ENCODE data around the gene ZNF385D. TPM values are rescaled to one million over a fixed set of nuclear protein-coding genes. Genes with fewer than 3 reads are reported as not detected.

Gene ZNF385D
- total RNA-seq, 1 experiment from 2014 or later: not detected

DNA sequence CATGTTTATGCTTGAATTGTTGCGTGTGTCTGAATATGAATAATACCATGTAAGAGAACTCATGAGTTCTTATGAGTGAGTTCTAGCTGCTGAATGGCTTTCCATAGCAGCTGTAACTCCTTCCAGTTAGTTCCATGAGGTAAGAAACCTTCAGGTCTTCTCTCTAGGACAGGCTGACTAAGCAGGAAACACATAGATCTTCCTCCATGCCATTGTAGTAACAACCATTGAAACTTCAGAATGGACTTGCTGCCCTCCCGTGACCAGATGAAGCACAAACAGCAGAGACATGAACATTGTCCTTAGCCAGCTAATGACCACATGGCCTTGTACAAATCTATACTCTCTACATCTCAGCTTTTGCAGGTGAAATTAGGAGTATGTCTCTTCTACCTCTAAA, 200.0 kb downstream of the ZNF385D start:
- no peak overlapping the region for H3K9ac ChIP-seq (ENCODE audit: low read length)
- no TSS peak for BruUV-seq (replicated peaks)
- H3K36me3 ChIP-seq (ENCODE audit: control insufficient read depth in 1 of 2, insufficient read depth in 2 of 2, low read length in 2 of 2): no peaks in the 10 kb centered on the region
- H3K4me1 ChIP-seq (ENCODE audit: control insufficient read depth in 1 of 2, insufficient read depth in 2 of 2, low read length in 2 of 2): no peaks in the 10 kb centered on the region
- ATAC-seq (no peak), DNase-seq (ENCODE audit: low read depth, low spot score) (no peak)
- ChIA-PET RAD21 (ENCODE audit: low non-redundant PET in 1 of 2, low total read pairs in 2 of 2, uncharacterized antibody in 2 of 2, unreplicated experiment in 2 of 2) (no interaction called here), POLR2A (no interaction called here), CTCF (no interaction called here)
- H2AFZ ChIP-seq (ENCODE audit: low read depth, low read length, poor library complexity, severe bottlenecking): no peak overlapping the region
- H3K9me2 ChIP-seq (ENCODE audit: insufficient read depth): no peaks in the 10 kb centered on the region
- no peak overlapping the region for H3K4me3 ChIP-seq (replicated peaks in 1 of 2; ENCODE audit: low read depth in 1 of 2, low read length in 2 of 2)
- H3K9me3 ChIP-seq (ENCODE audit: control insufficient read depth in 1 of 2, insufficient read depth in 1 of 2, low read depth in 1 of 2, low read length in 2 of 2): no peaks in the 10 kb centered on the region; a peak in 2 of 4 replicates
- H3K79me2 ChIP-seq (ENCODE audit: insufficient read depth, low read length): no peaks in the 10 kb centered on the region
- intact Hi-C loops (cut with micrococcal nuclease): no loop called here
- H3K4me2 ChIP-seq (ENCODE audit: low read length): no peak overlapping the region
- H3K27me3 ChIP-seq (ENCODE audit: insufficient read depth, low read length): no peaks in the 10 kb centered on the region
- H4K20me1 ChIP-seq (ENCODE audit: insufficient read depth): no peaks in the 10 kb centered on the region
- no peak for TF ChIP-seq EGR1 (IDR thresholded peaks at IDR 0.05; ENCODE audit: low read depth)
- no peak for TF ChIP-seq RAD21 (IDR thresholded peaks at IDR 0.05; ENCODE audit: low read depth)
- no peak for TF ChIP-seq SRF (IDR thresholded peaks at IDR 0.05; ENCODE audit: low read depth)
- no peak for TF ChIP-seq SIN3A (IDR thresholded peaks at IDR 0.05; ENCODE audit: low read depth)
- TF ChIP-seq EZH2 (IDR thresholded peaks at IDR 0.05): no peak
- no peak for TF ChIP-seq CBX3 (IDR thresholded peaks at IDR 0.05; ENCODE audit: low read depth)
- no peak for TF ChIP-seq EZH2phosphoT487 (IDR thresholded peaks at IDR 0.05; ENCODE audit: borderline replicate concordance)
- no peak for TF ChIP-seq CEBPB (IDR thresholded peaks at IDR 0.05; ENCODE audit: low read depth)
- TF ChIP-seq, protein P1, sequence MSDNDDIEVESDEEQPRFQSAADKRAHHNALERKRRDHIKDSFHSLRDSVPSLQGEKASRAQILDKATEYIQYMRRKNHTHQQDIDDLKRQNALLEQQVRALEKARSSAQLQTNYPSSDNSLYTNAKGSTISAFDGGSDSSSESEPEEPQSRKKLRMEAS (IDR thresholded peaks at IDR 0.05): no peak
- TF ChIP-seq, protein P2, sequence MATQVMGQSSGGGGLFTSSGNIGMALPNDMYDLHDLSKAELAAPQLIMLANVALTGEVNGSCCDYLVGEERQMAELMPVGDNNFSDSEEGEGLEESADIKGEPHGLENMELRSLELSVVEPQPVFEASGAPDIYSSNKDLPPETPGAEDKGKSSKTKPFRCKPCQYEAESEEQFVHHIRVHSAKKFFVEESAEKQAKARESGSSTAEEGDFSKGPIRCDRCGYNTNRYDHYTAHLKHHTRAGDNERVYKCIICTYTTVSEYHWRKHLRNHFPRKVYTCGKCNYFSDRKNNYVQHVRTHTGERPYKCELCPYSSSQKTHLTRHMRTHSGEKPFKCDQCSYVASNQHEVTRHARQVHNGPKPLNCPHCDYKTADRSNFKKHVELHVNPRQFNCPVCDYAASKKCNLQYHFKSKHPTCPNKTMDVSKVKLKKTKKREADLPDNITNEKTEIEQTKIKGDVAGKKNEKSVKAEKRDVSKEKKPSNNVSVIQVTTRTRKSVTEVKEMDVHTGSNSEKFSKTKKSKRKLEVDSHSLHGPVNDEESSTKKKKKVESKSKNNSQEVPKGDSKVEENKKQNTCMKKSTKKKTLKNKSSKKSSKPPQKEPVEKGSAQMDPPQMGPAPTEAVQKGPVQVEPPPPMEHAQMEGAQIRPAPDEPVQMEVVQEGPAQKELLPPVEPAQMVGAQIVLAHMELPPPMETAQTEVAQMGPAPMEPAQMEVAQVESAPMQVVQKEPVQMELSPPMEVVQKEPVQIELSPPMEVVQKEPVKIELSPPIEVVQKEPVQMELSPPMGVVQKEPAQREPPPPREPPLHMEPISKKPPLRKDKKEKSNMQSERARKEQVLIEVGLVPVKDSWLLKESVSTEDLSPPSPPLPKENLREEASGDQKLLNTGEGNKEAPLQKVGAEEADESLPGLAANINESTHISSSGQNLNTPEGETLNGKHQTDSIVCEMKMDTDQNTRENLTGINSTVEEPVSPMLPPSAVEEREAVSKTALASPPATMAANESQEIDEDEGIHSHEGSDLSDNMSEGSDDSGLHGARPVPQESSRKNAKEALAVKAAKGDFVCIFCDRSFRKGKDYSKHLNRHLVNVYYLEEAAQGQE (IDR thresholded peaks at IDR 0.05; ENCODE audit: low read depth): no peak
- TF ChIP-seq, protein P3, sequence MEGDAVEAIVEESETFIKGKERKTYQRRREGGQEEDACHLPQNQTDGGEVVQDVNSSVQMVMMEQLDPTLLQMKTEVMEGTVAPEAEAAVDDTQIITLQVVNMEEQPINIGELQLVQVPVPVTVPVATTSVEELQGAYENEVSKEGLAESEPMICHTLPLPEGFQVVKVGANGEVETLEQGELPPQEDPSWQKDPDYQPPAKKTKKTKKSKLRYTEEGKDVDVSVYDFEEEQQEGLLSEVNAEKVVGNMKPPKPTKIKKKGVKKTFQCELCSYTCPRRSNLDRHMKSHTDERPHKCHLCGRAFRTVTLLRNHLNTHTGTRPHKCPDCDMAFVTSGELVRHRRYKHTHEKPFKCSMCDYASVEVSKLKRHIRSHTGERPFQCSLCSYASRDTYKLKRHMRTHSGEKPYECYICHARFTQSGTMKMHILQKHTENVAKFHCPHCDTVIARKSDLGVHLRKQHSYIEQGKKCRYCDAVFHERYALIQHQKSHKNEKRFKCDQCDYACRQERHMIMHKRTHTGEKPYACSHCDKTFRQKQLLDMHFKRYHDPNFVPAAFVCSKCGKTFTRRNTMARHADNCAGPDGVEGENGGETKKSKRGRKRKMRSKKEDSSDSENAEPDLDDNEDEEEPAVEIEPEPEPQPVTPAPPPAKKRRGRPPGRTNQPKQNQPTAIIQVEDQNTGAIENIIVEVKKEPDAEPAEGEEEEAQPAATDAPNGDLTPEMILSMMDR (IDR thresholded peaks at IDR 0.05 in 2 of 3, conservative IDR thresholded peaks at IDR 0.05 in 1 of 3; ENCODE audit: borderline replicate concordance in 1 of 3, insufficient read depth in 1 of 3, low read depth in 2 of 3, low read length in 2 of 3): no peak
- no peak for TF ChIP-seq SP1 (IDR thresholded peaks at IDR 0.05; ENCODE audit: low read depth)
- no peak for TF ChIP-seq POLR2A (IDR thresholded peaks at IDR 0.05; ENCODE audit: borderline replicate concordance, extremely low read depth, insufficient read depth, insufficient read length)
- no peak for TF ChIP-seq ELF1 (IDR thresholded peaks at IDR 0.05; ENCODE audit: borderline replicate concordance, low read depth)
- no peak for TF ChIP-seq JUND (IDR thresholded peaks at IDR 0.05)
- TF ChIP-seq FOSL1 (IDR thresholded peaks at IDR 0.05; ENCODE audit: low read depth): no peak
- no peak overlapping the region for H3K27ac ChIP-seq (ENCODE audit: low read depth, low read length)

All from HCT116 (cell line).